Activated CD4-positive, alpha-beta T cell treated with anti-CD3 and anti-CD28 coated beads for 48 hours (primary cell): ENCODE measurements around the gene IFI30.
A peak's percentile ranks its signal among the peaks of the same experiment; 100 is the strongest.
"Not testable (repeated sequence)": the region's sequence is repeated elsewhere in the genome, so short reads cannot be mapped to it uniquely, and the experiment has no call there.

Experiments
- DNase-seq: peaks from one replicate; pipeline ENCODE4 v3.0.0-alpha.2; 2020

IFI30 gene

DNA sequence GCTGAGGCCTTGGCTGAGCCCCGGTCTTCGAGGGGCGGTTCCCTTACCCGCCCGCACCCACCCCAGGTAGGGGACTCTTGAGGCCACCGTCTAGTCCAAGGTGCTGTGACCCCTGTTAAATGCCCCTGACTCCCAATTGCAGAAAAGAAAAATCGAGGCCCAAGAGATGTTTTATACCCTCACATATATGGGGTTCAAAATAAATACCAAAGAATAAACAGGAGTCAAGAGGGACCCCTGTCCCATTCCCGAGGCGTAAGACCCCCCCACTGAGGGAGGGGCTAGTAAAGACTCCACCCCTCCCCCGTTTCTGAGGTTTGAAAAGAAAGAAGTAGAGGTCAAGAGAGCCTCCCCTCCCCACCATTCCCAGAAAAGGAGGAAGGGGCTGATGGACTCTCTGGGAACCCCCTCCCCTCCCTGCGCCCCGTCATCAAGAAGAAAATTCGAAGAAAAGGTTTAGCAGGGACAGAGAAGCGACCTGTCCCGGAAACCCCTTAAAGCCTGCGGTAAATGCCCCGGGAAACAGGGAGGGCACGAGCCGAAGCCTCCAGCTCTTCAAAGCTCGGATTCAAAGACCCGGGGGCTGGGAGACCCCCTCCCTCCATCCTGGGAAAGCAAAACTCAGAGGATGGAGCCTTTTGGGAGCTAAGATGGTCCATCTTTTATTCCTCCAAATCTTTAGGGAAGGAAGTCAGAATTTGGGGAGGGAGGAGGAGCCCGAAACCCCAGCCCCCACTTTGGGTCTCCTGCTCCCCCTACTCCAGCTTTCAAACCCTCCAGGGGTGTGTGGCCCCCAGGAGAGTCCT, 31.0 kb downstream of the IFI30 start:
- peak; percentile 23 for DNase-seq

GRCh38 chr19:18205200-18205892, 31.7 kb downstream of the IFI30 start:
- DNase-seq = peak; percentile 72

DNA sequence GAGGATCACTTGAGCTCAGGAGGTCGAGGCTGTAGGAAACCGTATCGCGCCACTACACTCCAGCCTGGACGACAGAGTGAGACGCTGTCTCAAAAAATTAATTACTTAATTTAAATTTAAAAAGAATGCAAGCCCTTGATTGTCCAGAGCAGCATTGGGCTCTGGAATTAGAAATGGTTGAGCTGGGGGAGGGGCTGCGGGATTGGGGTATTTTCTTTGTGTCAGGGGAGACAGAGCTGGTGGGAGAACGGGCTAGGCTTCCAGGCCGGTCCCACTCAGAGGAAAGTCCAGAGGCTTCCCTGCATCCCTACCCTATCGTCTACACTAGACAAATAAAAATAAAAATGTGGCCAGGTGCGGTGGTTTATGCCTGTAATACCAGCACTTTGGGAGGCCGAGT, 32.4 kb downstream of the IFI30 start:
- no peak for DNase-seq

- DNase-seq = peak; percentile 72
These were observed 34.7 kb downstream of the IFI30 start for GRCh38 chr19:18208098-18208951.

DNA sequence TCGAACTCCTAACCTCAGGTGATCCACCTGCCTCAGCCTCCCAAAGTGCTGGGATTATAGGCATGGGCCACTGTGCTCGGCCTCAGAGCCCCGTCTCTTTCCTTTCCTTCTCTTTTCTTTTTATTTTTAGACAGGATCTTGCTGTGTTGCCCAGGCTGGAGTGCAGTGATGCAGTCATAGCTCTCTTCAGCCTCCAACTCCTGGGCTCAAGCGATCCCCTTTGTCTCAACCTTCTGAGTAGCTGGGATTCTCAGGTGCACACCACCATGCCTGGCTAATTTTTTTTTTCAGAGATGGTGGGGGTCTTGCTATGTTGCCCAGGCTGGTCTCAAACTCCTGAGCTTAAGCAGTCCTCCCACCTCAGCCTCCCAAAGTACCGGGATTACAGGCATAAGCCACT, 36.3 kb downstream of the IFI30 start:
- DNase-seq = not testable (repeated sequence)

- no peak for DNase-seq
These were observed 38.1 kb downstream of the IFI30 start for GRCh38 chr19:18211683-18212082.

DNA sequence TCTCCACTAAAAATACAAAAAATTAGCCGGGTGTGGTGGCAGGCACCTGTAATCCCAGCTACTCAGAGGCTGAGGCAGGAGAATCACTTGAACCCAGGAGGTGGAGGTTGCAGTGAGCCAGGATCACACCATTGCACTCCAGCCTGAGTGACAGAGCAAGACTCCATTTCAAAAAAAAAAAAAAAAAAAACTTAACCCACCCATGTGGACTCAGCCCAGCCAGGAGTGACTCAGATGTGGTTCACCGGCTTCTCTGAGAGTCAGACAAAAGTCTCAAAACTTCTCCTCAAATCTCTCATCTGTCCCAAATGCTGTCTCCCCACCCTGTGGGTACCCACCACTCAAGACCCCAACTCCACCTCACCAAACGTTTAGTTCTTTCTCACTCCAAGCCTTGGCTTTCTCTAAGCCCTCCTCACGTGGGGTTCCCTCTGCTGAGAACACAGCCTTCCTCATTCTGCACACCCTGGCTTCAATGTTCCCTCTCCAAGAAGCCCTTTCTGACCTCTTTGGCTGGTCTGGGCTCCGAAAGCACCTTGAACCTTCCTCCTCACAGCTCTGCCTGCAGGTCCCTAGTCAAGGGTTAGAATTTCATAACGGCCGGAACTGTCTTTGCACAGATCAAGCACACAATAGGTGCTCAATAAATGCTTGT, 41.3 kb downstream of the IFI30 start:
- peak; percentile 33 for DNase-seq

- no peak for DNase-seq
These were observed 43.2 kb downstream of the IFI30 start for GRCh38 chr19:18216789-18217188.

DNA sequence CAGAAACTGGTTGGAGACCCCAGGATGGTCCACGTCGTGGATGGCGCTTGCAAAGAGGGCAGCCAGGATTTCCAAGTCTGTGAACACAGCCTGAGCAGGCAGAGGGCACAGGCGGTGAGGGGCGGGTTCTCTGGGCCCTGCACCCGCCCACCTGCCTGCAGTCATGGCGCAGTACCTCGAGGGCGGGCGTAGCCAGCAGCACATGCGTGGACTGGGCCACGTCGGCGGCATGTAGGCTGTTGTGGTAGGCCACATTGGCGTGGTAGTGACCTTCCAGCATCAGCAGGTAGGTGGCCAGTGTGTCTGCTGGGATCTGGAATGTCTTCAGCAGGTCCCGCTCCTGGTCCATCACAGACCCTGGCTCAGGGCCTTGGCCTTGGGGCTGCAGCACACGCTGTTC, 44.5 kb downstream of the IFI30 start:
- DNase-seq = no peak

DNA sequence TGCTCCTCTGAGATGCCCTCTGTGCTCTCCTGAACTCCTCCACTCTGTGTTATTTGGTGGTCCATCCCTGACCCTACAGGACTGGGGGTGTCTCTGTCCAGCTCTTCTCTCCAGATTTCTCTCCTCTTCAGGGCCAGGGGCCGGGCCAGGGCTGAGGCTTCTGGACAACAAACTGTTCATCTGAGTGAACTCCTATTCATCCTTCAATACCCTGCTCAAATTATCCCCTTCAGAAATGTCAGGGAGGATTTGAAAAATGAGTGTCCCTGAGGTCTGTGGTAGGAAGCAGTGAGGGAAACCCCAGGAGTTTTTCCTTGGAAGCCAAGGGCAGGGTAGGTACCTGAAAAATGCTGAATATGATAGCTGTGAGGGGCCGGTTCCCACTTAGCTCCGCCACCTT, 45.0 kb downstream of the IFI30 start:
- DNase-seq = no peak

GRCh38 chr19:18219911-18220631, 46.5 kb downstream of the IFI30 start:
- DNase-seq = no peak

- no peak for DNase-seq
These were observed 47.1 kb downstream of the IFI30 start for GRCh38 chr19:18220632-18221275.

DNA sequence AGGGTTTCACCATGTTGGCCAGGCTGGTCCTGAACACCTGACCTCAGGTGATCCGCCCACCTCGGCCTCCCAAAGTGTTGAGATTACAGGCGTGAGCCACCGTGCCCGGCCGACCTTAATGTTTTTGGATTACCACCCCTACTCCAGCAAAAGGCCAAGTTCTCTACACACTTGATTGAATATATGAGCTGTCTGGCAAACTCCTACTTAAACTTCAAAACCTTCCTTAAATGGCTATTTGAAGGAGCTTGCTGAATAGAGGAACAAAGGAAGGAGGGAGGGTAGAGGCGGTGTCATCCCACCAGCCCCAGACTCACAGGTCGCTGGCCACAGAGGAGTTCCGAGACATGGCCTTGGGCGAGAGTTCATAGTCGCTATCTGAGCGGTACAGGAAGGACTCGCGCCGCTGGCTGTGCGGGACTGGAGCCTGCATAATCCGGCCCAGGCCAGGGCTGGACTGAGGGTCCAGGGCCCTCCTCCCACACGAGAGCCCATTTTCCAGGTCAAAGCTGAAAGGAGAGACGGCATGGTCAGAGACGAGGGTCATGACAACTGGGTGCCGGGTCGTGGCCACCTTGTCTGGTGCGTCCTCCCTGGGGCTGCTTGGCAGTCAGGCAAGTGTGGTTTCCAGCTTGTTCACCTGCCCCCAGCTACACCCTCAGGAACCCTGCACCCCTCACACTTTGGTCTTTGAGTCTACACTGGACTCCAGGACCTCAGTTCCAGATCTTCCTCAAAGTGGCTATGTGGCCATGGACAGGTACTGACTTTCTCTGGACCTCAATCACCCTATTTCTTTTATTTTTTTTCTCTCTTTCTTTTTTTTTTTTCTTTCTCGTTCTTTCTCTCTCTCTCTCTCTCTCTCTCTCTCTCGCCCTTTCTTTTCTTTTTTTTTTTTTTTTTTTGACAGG, 48.5 kb downstream of the IFI30 start:
- DNase-seq = no peak

GRCh38 chr19:18223860-18224524, 50.4 kb downstream of the IFI30 start:
- DNase-seq = peak; percentile 65

GRCh38 chr19:18224525-18225354, 51.1 kb downstream of the IFI30 start:
- peak; percentile 98 for DNase-seq

DNA sequence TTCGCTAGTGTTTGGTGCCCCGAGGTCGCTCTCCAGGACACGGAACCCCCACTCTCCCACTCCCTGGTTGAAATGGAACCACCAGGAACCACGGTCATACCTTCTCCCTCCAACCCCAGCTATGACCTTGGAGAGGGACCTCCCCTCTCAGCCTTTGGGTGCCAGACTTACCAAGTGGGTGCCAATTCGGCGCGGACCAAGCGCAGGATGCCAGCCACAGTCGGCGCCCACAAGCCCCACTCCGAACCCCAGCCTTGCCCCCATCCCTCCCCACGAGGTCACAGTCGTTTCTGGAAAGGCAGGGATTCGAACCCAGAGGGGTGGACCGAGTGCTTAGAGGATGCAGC, 51.7 kb downstream of the IFI30 start:
- DNase-seq = no peak

DNA sequence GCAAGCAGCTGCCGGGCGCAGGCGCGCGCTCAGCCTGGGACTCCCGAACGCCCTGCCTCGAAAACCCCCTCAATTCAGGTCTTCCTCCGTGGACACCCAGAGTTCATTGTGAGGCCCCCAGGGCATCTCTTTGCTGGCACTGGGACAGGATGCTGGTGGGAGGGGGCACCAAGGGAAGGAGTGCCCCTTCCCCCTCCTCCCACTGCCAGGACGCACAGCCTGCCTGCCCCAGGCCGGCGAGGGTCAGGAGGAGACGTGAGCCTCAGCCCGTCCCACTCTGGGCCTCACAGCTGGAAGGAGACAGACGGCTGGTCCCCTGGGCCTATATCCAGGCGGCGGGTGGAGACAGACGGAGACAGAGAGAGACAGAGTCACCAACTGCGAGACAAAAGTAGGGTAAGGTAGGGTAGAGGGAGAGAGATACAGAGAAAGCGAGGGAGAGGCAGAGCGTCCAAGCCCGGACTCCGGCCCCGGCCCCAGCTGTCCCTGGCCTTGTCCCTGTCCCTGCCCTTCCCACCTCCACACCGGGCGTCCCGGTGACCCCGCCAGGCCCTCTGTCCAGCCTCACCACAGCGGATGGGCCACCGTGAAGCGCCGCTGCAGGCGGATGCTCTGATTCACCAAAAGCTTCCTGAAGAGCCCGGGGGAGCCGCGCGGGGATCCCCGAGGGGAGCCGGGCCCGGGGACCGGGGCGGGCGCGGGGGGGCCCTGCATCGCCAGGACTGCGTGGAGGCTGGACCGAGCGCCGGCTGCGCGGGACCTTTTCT, 52.3 kb downstream of the IFI30 start, which contains the start of gene PDE4C:
Gene PDE4C (minus strand): TSS at position 737 of the 767 bp plus-strand sequence. CDS start 23 bp downstream, at position 714.
- no peak for DNase-seq
